ENCODE data around the gene CAMTA1. TPM values are rescaled to one million over a fixed set of nuclear protein-coding genes. Genes with fewer than 3 reads are reported as not detected.

CAMTA1 gene
- total RNA-seq, 2 experiments from 2014 or later, result 43.9 to 73.3 TPM

DNA sequence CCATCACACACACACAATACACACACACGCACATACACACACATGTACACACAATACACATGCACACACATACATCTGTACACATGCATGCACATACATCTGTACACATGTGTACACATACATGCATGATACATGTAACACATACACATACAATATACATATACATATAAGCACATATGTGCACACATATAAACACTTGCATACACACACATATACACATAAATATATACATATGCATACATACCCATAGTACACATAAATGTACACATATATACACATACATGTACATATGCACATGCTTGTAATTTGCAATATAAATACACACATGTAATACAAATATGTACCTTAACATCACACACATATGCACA is 703.2 kb downstream of the CAMTA1 start:
- Histone ChIP-seq H2AFZ (ENCODE audit: low read length) (no peak overlapping the region), H3K79me2 (ENCODE audit: insufficient read depth, low read depth, low read length) (no peaks in the 10 kb centered on the region), H3K4me1 (ENCODE audit: insufficient read depth, low read length, poor library complexity, severe bottlenecking) (no peaks in the 10 kb centered on the region), H3K4me3 (ENCODE audit: low read depth, low read length, poor library complexity, severe bottlenecking) (no peak overlapping the region), H3K27ac (ENCODE audit: low read depth, low read length, poor library complexity, severe bottlenecking) (no peak overlapping the region), H3K9me2 (ENCODE audit: insufficient read depth, low read length) (no peaks in the 10 kb centered on the region), H3K4me2 (ENCODE audit: low read length) (no peak overlapping the region), H4K20me1 (ENCODE audit: insufficient read depth, low read length) (no peaks in the 10 kb centered on the region), H3K9me3 (ENCODE audit: low read length) (no peaks in the 10 kb centered on the region), H3K36me3 (ENCODE audit: insufficient read depth, low read length) (no peaks in the 10 kb centered on the region)
- TF ChIP-seq CTCF (conservative IDR thresholded peaks at IDR 0.05; ENCODE audit: low read length), result no peak
- no peak for TF ChIP-seq EZH2phosphoT487 (IDR thresholded peaks at IDR 0.05; ENCODE audit: borderline replicate concordance, low read depth, low read length)
- intact Hi-C loops (cut with micrococcal nuclease; ENCODE audit: unreplicated experiment), result no loop called here
- DNase-seq (ENCODE audit: low spot score), result no peak
- POLR2A ChIA-PET, result no interaction called here
- no TSS peak for BruUV-seq (replicated peaks)
- CTCF ChIA-PET (ENCODE audit: unreplicated experiment), result no interaction called here

DNA sequence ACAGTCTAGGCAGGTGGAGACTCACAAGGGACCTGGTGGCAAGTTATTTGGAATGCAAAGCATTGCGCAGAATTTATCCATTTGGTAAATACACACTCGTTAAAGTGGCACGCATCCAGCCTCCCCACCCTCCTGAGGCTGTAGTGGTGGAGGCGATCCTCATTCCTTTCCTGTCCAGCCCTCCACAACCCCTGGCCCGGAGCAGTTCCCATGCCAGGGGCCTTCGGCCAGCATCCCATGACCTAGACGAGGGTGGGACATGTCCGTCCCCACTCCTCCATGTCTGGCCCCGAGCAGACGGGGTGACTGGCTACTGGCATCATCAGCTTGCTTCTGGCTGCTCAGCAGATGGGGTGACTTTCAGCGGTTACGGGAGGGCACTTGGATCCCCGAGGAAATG is 704.3 kb downstream of the CAMTA1 start:
- no peak overlapping the region for H2AFZ ChIP-seq (ENCODE audit: low read length)
- no peaks in the 10 kb centered on the region for H3K9me3 ChIP-seq (ENCODE audit: low read length)
- no peak overlapping the region for H3K4me2 ChIP-seq (ENCODE audit: low read length)
- no peaks in the 10 kb centered on the region for H3K9me2 ChIP-seq (ENCODE audit: insufficient read depth, low read length)
- H3K4me1 ChIP-seq (ENCODE audit: insufficient read depth, low read length, poor library complexity, severe bottlenecking), result no peaks in the 10 kb centered on the region
- CTCF ChIA-PET (ENCODE audit: unreplicated experiment), result no interaction called here
- H3K36me3 ChIP-seq (ENCODE audit: insufficient read depth, low read length), result no peaks in the 10 kb centered on the region
- intact Hi-C loops (cut with micrococcal nuclease; ENCODE audit: unreplicated experiment), result no loop called here
- BruUV-seq (replicated peaks), result no TSS peak
- DNase-seq (ENCODE audit: low spot score), result no peak
- H3K79me2 ChIP-seq (ENCODE audit: insufficient read depth, low read depth, low read length), result no peaks in the 10 kb centered on the region
- no peak overlapping the region for H3K27ac ChIP-seq (ENCODE audit: low read depth, low read length, poor library complexity, severe bottlenecking)
- H3K4me3 ChIP-seq (ENCODE audit: low read depth, low read length, poor library complexity, severe bottlenecking), result no peak overlapping the region
- TF ChIP-seq CTCF (conservative IDR thresholded peaks at IDR 0.05; ENCODE audit: low read length) (no peak), EZH2phosphoT487 (IDR thresholded peaks at IDR 0.05; ENCODE audit: borderline replicate concordance, low read depth, low read length) (no peak)
- POLR2A ChIA-PET, result no interaction called here
- H4K20me1 ChIP-seq (ENCODE audit: insufficient read depth, low read length), result no peaks in the 10 kb centered on the region

- Histone ChIP-seq H3K9me2 (ENCODE audit: insufficient read depth, low read length) (no peaks in the 10 kb centered on the region), H4K20me1 (ENCODE audit: insufficient read depth, low read length) (no peaks in the 10 kb centered on the region), H3K79me2 (ENCODE audit: insufficient read depth, low read depth, low read length) (no peaks in the 10 kb centered on the region), H3K4me2 (ENCODE audit: low read length) (no peak overlapping the region), H2AFZ (ENCODE audit: low read length) (no peak overlapping the region), H3K4me3 (ENCODE audit: low read depth, low read length, poor library complexity, severe bottlenecking) (no peak overlapping the region), H3K4me1 (ENCODE audit: insufficient read depth, low read length, poor library complexity, severe bottlenecking) (no peaks in the 10 kb centered on the region), H3K27ac (ENCODE audit: low read depth, low read length, poor library complexity, severe bottlenecking) (no peak overlapping the region), H3K9me3 (ENCODE audit: low read length) (no peaks in the 10 kb centered on the region), H3K36me3 (ENCODE audit: insufficient read depth, low read length) (no peaks in the 10 kb centered on the region)
- DNase-seq (ENCODE audit: low spot score), result no peak
- TF ChIP-seq CTCF (conservative IDR thresholded peaks at IDR 0.05; ENCODE audit: low read length), result no peak
- TF ChIP-seq EZH2phosphoT487 (IDR thresholded peaks at IDR 0.05; ENCODE audit: borderline replicate concordance, low read depth, low read length), result no peak
- ChIA-PET CTCF (ENCODE audit: unreplicated experiment) (no interaction called here), POLR2A (no interaction called here)
- BruUV-seq (replicated peaks), result no TSS peak
- intact Hi-C loops (cut with micrococcal nuclease; ENCODE audit: unreplicated experiment), result no loop called here
Observed at GRCh38 chr1:7490576-7490975, 705.3 kb downstream of the CAMTA1 start.
